Measurements from ENCODE around the gene LYL1. TPM values are rescaled to one million over a fixed set of nuclear protein-coding genes. Genes with fewer than 3 reads are reported as not detected.

Gene LYL1
- 10 to 100 TPM; 13.7 to 27.7 (median 21.5) TPM for total RNA-seq

- no peak for TF ChIP-seq CTCF (IDR thresholded peaks at IDR 0.05; ENCODE audit: low read depth)
Observed at GRCh38 chr19:13102666-13103580, at the start of gene LYL1. TSS of gene LYL1 (minus strand) at chr19:13102858. CDS start at chr19:13101171, 1,687 bp downstream.

DNA sequence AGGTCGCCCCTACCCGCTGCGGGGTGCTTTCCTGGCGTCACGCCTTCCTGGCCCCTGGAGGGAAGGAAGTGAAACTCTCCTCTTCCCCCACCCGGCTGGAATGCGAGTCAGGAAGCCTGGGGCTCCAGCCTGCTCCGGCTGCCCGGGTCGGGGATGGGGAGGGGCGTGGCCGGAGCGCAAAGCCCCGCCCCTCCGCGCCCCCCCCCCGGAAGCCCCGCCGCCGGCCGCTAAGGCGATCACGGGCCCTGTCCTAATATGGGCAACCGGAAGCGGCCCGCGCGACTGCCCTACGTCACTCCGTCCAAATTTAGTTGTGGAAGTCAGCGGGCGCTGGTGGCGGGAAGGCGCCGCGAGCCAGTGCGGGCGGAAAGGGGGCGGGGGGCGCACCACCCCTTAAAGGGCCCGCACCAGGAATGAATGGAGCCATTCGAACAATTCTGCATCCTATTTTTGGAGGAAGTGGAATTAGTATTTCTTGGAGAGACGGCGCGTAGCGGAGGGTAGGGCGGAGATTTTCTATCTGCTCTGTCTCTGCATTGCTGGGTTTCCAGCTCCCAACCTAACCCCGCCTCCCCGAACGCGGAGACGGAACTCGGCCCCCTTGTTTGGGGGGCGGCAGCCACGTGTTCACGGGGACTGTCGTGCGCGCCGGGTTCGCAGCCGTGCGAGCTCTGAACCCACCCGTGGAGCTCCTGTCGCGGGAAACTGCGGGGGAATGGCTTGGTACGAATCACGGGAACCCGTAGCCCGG lies 49.1 kb upstream of the LYL1 start:
- TF ChIP-seq CTCF (IDR thresholded peaks at IDR 0.05; ENCODE audit: low read depth) = no peak

- TF ChIP-seq CTCF (IDR thresholded peaks at IDR 0.05; ENCODE audit: low read depth) = no peak
Observed at GRCh38 chr19:13150931-13151604, 48.4 kb upstream of the LYL1 start.

GRCh38 chr19:13150187-13150930 lies 47.7 kb upstream of the LYL1 start, which contains the start of the genes IER2 and STX10:
TSS of gene IER2 (plus strand) at chr19:13150411. CDS start at chr19:13153187, 2,776 bp downstream.
TSS of gene STX10 (minus strand) at chr19:13150375. CDS start at chr19:13150173, 202 bp downstream.
- TF ChIP-seq CTCF (IDR thresholded peaks at IDR 0.05; ENCODE audit: low read depth) = no peak

- no peak for TF ChIP-seq CTCF (IDR thresholded peaks at IDR 0.05; ENCODE audit: low read depth)
Observed at GRCh38 chr19:13149628-13150186, 47.0 kb upstream of the LYL1 start.

- TF ChIP-seq CTCF (IDR thresholded peaks at IDR 0.05; ENCODE audit: low read depth) = no peak
Observed at GRCh38 chr19:13146763-13147563, 44.3 kb upstream of the LYL1 start.
